ENCODE results near the gene TIMM23.
"Not testable (repeated sequence)": the region's sequence is repeated elsewhere in the genome, so short reads cannot be mapped to it uniquely, and the experiment has no call there.

TIMM23 gene

GRCh38 chr10:45997994-45998763 is 25.9 kb downstream of the TIMM23 start:
- no peak for DNase-seq

GRCh38 chr10:45999955-46000354 is 27.7 kb downstream of the TIMM23 start:
- not testable (repeated sequence) for DNase-seq

DNA sequence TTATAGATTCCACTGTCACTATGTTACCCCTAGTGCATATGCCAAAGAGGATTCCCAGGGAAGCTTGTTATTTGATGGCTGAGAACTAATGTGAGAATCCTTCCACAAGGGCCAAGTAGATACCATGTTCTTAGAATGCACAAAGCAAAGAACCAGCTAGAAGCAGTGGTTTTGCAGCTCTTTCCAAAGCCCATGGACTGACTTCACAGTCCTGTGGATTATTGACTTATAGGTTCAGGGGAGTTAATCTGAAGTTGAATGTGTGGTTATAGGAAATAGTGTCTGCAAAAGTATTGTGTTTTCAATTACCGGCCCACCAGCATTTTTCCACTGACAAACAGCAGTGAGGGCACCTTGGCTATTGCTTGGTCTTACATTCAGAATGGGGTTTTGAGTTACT is 28.2 kb downstream of the TIMM23 start:
- DNase-seq: no peak

DNA sequence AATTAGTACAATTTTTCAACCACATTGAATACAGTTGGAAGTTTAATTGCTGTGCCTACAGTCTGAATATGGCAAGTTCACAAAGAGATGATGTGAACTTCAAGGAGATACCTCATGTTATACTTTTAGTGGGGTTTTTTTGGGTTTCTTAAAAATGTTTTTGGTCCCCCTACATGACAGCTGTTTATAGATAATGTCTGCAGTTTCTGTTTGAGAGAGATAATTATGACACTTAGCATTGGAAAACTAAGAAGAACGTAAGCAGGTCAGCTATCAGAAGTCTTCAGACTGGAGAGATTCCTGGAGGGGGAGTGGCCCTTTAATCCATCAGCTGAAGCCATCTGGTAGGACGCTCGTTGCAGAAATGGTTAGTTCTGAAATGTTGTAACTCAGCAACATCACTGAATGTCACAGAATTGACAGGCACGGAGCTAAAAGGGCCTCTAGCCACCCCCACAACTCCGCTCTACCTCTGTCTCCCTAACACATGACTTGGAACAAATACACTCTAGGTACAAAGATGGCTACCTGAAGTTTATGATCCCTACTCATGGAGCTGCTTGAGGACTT is 29.0 kb downstream of the TIMM23 start:
- DNase-seq: no peak

- DNase-seq: not testable (repeated sequence)
Measured at GRCh38 chr10:46002189-46002687, 29.9 kb downstream of the TIMM23 start.

GRCh38 chr10:46002916-46003693 is 30.8 kb downstream of the TIMM23 start:
- no peak for DNase-seq

DNA sequence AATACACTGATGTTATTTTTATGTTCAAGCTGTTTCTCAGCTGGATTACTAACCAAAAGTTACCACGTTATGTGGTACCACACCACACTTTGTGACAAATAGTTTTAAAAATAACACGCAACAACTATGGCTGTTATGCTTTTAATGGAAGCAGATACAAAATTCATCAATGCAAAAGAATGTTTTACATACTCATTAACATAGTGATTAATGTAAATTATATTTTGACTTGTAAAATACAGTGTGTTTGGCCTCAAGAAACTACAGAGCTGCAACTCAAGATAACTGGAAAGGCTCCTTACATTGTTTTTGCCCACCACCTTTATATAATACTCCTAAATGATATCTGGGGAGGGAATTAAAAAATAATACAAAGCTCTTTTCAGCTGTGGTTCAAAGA is 32.7 kb downstream of the TIMM23 start:
- no peak for DNase-seq

DNA sequence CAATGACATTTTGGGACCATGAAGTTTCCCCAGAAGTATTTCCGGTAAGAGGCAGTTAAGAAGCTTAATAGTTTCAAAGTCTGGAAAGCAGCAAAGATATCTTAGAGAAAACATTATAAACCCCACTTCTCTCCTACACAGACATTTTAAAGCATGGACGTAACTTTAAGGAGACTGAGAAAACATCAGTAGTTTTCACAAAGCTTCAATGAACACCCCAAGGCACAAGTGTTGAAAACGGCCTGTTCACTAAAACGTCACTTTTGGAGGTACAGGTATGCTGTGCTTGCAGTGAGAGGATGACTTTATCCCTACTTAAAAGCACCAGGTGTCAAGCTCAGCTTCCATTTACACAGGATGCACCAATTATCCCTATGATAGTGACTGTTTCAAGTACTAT is 33.1 kb downstream of the TIMM23 start:
- DNase-seq: no peak

DNA sequence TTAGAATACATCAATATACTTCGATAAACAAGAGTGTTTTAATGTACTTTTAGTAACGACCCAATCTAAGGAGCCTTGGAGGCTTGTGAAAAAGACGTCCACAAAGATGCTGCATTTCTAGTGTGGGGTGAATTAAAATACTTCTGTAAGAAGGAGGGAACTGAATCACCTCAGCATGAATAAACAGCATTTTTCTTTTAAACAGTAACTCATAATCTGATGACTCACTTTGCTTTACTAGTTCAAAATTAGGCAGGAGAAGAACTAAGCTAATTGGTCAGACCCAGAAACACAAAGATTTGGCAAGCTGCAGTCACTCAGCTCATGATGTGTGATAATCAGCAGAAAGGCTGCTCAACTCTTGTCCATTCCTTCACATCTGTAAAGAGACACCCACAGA is 33.9 kb downstream of the TIMM23 start:
- DNase-seq: no peak

- DNase-seq: no peak
Measured at GRCh38 chr10:46012746-46013145, 40.5 kb downstream of the TIMM23 start.

DNA sequence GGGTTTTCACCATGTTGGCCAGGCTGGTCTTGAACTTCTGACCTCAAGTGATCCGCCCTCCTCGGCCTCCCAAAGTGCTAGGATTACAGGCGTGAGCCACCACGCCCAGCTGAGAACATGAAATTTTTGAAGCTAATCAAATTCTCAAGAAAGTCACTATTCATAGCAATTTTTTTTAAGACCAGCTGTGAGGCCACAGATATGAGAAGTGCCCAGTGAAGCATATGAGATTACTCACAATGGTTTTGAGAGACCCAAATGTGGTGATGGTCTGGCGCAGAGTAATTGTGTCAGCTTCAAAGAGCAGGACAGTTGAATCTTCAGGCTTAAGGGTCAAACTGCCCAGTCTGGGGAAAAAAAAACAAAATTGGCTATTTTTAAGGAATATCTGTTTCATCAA is 41.9 kb downstream of the TIMM23 start:
- DNase-seq: no peak

GRCh38 chr10:46014683-46015405 is 42.6 kb downstream of the TIMM23 start:
- DNase-seq: no peak

- DNase-seq: no peak
Measured at GRCh38 chr10:46016190-46016589, 43.9 kb downstream of the TIMM23 start.

DNA sequence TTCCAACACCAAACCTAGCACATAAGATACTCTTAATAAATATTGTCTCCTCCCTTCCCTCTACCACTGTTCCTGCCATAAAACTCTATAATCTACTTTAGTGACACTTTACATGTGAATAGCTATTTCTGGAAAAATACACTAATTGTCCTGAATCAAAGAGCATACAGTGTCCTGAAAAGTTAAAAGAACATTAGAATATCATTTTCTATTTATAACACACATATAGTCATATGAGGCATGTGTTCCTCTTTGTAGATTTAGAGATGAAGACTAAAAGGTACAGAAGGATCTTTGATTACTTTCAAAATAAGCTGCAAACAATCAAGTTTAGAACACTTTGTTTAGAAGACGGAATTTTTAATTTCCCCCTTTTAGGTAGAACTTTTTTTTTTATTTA is 44.5 kb downstream of the TIMM23 start:
- DNase-seq: no peak

GRCh38 chr10:46017733-46018132 is 45.4 kb downstream of the TIMM23 start:
- DNase-seq: no peak

- DNase-seq: no peak
Measured at GRCh38 chr10:46018453-46019176, 46.3 kb downstream of the TIMM23 start.

DNA sequence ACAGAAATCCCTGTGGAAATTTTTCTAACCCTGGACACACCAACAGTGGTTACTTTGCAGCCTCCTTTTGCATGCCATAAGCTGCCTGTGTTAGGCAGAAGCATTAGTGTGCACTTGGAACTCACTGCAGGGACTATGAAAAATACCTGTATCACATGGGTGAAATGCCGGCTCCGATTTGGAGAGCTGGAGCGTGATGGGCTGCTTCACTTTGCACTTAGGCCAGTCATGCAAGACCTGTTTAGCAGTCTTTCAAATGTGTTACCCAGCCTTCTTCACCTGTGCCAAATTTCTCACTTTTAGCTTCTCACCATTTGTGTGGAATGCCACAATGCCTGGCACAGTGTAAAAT is 46.9 kb downstream of the TIMM23 start:
- no peak for DNase-seq

- DNase-seq: no peak
Measured at GRCh38 chr10:46019569-46020343, 47.5 kb downstream of the TIMM23 start.

GRCh38 chr10:46020344-46020657 is 48.0 kb downstream of the TIMM23 start:
- no peak for DNase-seq

DNA sequence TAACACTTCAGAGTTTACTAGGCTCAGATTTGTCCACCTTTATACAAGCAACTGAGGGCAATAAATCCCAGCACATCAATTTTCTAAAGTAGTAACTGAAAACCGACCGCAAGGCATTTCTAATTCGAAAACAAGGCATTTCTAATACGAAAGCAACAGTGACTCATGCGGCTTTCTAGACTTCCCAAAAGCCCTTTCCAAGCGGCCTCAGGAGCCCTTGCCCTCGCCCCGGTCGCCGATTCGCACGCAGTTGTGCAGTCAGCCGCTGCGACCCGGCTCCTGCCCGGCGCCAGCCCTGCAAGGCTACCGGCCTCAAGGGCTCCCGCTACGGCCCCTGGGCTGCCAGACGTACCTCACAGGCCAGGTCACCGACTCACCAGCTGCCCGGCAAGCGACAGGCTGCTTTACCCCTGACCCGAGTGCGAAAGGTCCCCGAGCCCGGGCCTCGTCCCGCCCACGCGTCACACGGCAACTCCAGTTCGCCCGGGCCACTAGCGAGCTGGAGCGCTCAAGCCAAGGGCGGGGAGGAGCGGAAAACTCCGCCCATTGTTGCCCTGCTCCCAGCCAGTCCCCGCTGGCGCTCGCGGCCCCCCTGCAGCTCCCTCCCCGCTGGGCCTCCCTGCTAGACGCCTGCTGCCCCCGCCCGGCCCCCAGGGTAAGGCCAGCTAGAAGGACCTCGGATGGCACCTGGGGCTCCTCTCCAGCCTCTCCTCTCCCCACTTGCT is 50.9 kb downstream of the TIMM23 start:
- DNase-seq: peak; percentile 85

DNA sequence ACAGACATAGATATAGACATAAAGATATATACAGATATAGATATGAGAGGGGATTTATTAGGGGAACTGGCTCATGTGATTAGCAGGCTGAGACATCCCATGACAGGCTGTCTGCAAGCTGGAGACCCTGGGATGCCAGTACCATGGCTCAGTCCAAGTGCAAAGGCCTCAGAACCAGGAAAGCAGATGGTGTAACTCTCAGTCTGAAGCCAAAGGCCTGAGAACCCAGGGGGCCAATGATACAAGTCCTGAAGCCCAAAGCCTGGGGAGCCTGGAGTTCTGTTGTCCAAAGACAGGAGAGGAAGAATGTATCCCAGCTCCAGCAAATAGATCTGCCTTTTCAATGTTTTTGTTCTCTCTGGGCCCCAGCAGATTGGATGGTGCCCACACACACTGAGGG is 52.7 kb downstream of the TIMM23 start:
- DNase-seq: no peak

Data from NCI-H345 (cell line).